CD8-positive, alpha-beta memory T cell (primary cell): ENCODE results near the gene DGKI. TPM values are rescaled to one million over a fixed set of nuclear protein-coding genes. Genes with fewer than 3 reads are reported as not detected.

ENCODE experiments used
- CTCF ChIA-PET: fragments of 350-600 bp; sonication (Branson Sonifier 250); formaldehyde crosslinking; loops from one replicate; lab custom pipeline; 2021; ENCODE audit warnings: antibody characterized with exemption; lab: Charles Lee
- POLR2A ChIA-PET: fragments of 350-600 bp; sonication (Branson Sonifier 250); formaldehyde crosslinking; loops from one replicate; lab custom pipeline; 2021; ENCODE audit warnings: antibody characterized with exemption; lab: Charles Lee
- DNase-seq, 5 donors: peaks; one replicate each; pipeline versions ENCODE4 v3.0.0 to v3.0.0-alpha.2; 2020 to 2022; ENCODE audit warnings: mixed read lengths in 1 of 5
- H3K27ac ChIP-seq: one replicate; pipeline ENCODE4 v1.7.0; 2013; ENCODE audit warnings: low read depth, mild to moderate bottlenecking, low read length, moderate library complexity
- H3K27me3 ChIP-seq: 2 replicates; pipeline ENCODE4 v1.7.0; 2013; ENCODE audit warnings: low read length, mild to moderate bottlenecking; ENCODE audit not compliant: insufficient read depth, poor library complexity, severe bottlenecking
- H3K36me3 ChIP-seq: 2 replicates; pipeline ENCODE4 v1.7.0; 2013; ENCODE audit warnings: mild to moderate bottlenecking, low read length, moderate library complexity; ENCODE audit not compliant: insufficient read depth
- H3K4me1 ChIP-seq: 2 replicates; pipeline ENCODE4 v1.7.0; 2013; ENCODE audit warnings: mild to moderate bottlenecking, low read length, moderate library complexity; ENCODE audit not compliant: insufficient read depth
- H3K4me3 ChIP-seq: 2 replicates; pipeline ENCODE4 v1.7.0; 2013; ENCODE audit warnings: mild to moderate bottlenecking, low read length
- H3K9me3 ChIP-seq: 2 replicates; pipeline ENCODE4 v1.7.0; 2013; ENCODE audit warnings: mild to moderate bottlenecking, low read length
- H3K27ac Mint-ChIP-seq, 8 donors: one replicate each; pipeline ENCODE4 v1.8.0; 2020 to 2021; ENCODE audit warnings: mixed read lengths in 8 of 8, mild to moderate bottlenecking in 6 of 8, inconsistent platforms in 3 of 8, moderate library complexity in 3 of 8
- H3K27me3 Mint-ChIP-seq, 2 donors: one replicate each; pipeline ENCODE4 v1.8.0; 2020 to 2021; ENCODE audit warnings: mixed read lengths in 2 of 2, mild to moderate bottlenecking in 1 of 2, moderate library complexity in 1 of 2
- H3K36me3 Mint-ChIP-seq, 3 donors: one replicate each; pipeline ENCODE4 v1.8.0; 2020 to 2021; ENCODE audit warnings: mixed read lengths in 3 of 3, inconsistent platforms in 1 of 3, mild to moderate bottlenecking in 1 of 3
- H3K4me1 Mint-ChIP-seq, 3 donors: one replicate each; pipeline ENCODE4 v1.8.0; 2020 to 2021; ENCODE audit warnings: mixed read lengths in 3 of 3, inconsistent platforms in 1 of 3, mild to moderate bottlenecking in 1 of 3
- H3K4me3 Mint-ChIP-seq, 7 donors: one replicate each; pipeline ENCODE4 v1.8.0; 2020 to 2021; ENCODE audit warnings: mixed read lengths in 7 of 7, mild to moderate bottlenecking in 6 of 7, moderate library complexity in 4 of 7, inconsistent platforms in 2 of 7
- H3K9me3 Mint-ChIP-seq, 5 donors: one replicate each; pipeline ENCODE4 v1.8.0; 2020 to 2022; ENCODE audit warnings: mixed read lengths in 5 of 5, mild to moderate bottlenecking in 3 of 5, moderate library complexity in 2 of 5, inconsistent platforms in 1 of 5
- polyA plus RNA-seq: library from polyadenylated mRNA; unstranded; fragments of 300-500 nt; fragmentation: Illumina TruSeq; gene quantifications from one replicate; pipeline ENCODE4 v1.2.3, GENCODE V29; 2021
- total RNA-seq, 2 experiments: library from RNA; stranded (reverse); gene quantifications; one replicate each; pipeline ENCODE4 v1.2.3, GENCODE V29; 2021

Gene DGKI
- total and polyA plus RNA-seq, 3 experiments from 2014 or later = 1.3 to 1.4 TPM; not detected in 1

GRCh38 chr7:137386966-137387365 lies 459.8 kb downstream of the DGKI start:
- ChIA-PET POLR2A (no interaction called here), CTCF (no interaction called here)
- H3K27me3 ChIP-seq = no peaks in the 10 kb centered on the region
- no peaks in the 10 kb centered on the region for H3K9me3 ChIP-seq
- H3K27ac ChIP-seq = no peak overlapping the region
- H3K36me3 Mint-ChIP-seq = no peaks in the 10 kb centered on the region
- no peaks in the 10 kb centered on the region for H3K27me3 Mint-ChIP-seq
- no peaks in the 10 kb centered on the region for H3K4me1 ChIP-seq
- no peak overlapping the region for H3K4me3 Mint-ChIP-seq
- no peak overlapping the region for H3K4me3 ChIP-seq
- H3K9me3 Mint-ChIP-seq = peaks cover 0 to 5% (median 0%) of the 10 kb centered on the region in 5 donors
- no peaks in the 10 kb centered on the region for H3K36me3 ChIP-seq
- no peak for DNase-seq
- H3K4me1 Mint-ChIP-seq = no peaks in the 10 kb centered on the region
- H3K27ac Mint-ChIP-seq = no peak overlapping the region

- Mint-ChIP-seq H3K4me1 (no peaks in the 10 kb centered on the region), H3K9me3 (peaks cover 0 to 9% (median 0%) of the 10 kb centered on the region in 5 donors), H3K27me3 (no peaks in the 10 kb centered on the region), H3K27ac (no peak overlapping the region), H3K36me3 (no peaks in the 10 kb centered on the region), H3K4me3 (no peak overlapping the region)
- no peaks in the 10 kb centered on the region for H3K4me1 ChIP-seq
- ChIA-PET POLR2A (no interaction called here), CTCF (no interaction called here)
- DNase-seq = no peak
- H3K36me3 ChIP-seq = no peaks in the 10 kb centered on the region
- H3K27ac ChIP-seq = no peak overlapping the region
- H3K4me3 ChIP-seq = no peak overlapping the region
- H3K9me3 ChIP-seq = no peaks in the 10 kb centered on the region
- H3K27me3 ChIP-seq = no peaks in the 10 kb centered on the region
Measured at GRCh38 chr7:137381045-137381444, 465.7 kb downstream of the DGKI start.

GRCh38 chr7:137373507-137373906 lies 473.3 kb downstream of the DGKI start:
- peaks cover 3 to 4% (median 4%) of the 10 kb centered on the region in 5 donors for H3K9me3 Mint-ChIP-seq
- Histone ChIP-seq H3K4me1 (no peaks in the 10 kb centered on the region), H3K27me3 (no peaks in the 10 kb centered on the region), H3K9me3 (no peaks in the 10 kb centered on the region), H3K4me3 (no peak overlapping the region), H3K27ac (no peak overlapping the region), H3K36me3 (no peaks in the 10 kb centered on the region)
- H3K36me3 Mint-ChIP-seq = no peaks in the 10 kb centered on the region
- no peak for DNase-seq
- no peaks in the 10 kb centered on the region for H3K27me3 Mint-ChIP-seq
- no peaks in the 10 kb centered on the region for H3K4me1 Mint-ChIP-seq
- ChIA-PET POLR2A (no interaction called here), CTCF (no interaction called here)
- H3K27ac Mint-ChIP-seq = no peak overlapping the region
- H3K4me3 Mint-ChIP-seq = no peak overlapping the region

- no peaks in the 10 kb centered on the region for H3K27me3 Mint-ChIP-seq
- Histone ChIP-seq H3K27me3 (no peaks in the 10 kb centered on the region), H3K4me1 (no peaks in the 10 kb centered on the region)
Measured at GRCh38 chr7:137371616-137372015, 475.2 kb downstream of the DGKI start.

GRCh38 chr7:137366995-137367394 lies 479.8 kb downstream of the DGKI start:
- H3K4me3 ChIP-seq = no peak overlapping the region
- Mint-ChIP-seq H3K27ac (no peak overlapping the region), H3K4me3 (no peak overlapping the region), H3K9me3 (peaks cover 3 to 17% (median 4%) of the 10 kb centered on the region in 5 donors), H3K27me3 (no peaks in the 10 kb centered on the region), H3K36me3 (no peaks in the 10 kb centered on the region), H3K4me1 (no peaks in the 10 kb centered on the region)
- H3K36me3 ChIP-seq = no peaks in the 10 kb centered on the region
- H3K27ac ChIP-seq = no peak overlapping the region
- no peaks in the 10 kb centered on the region for H3K27me3 ChIP-seq
- no peaks in the 10 kb centered on the region for H3K9me3 ChIP-seq
- DNase-seq = no peak
- ChIA-PET POLR2A (no interaction called here), CTCF (no interaction called here)
- H3K4me1 ChIP-seq = no peaks in the 10 kb centered on the region

More at GRCh38 chr7:137371616-137372015, 475.2 kb downstream of the DGKI start:
- peaks cover 0 to 5% (median 4%) of the 10 kb centered on the region in 5 donors for H3K9me3 Mint-ChIP-seq
- Histone ChIP-seq H3K27ac (no peak overlapping the region), H3K9me3 (no peaks in the 10 kb centered on the region), H3K4me3 (no peak overlapping the region), H3K36me3 (no peaks in the 10 kb centered on the region)
- H3K27ac Mint-ChIP-seq = no peak overlapping the region
- CTCF ChIA-PET = no interaction called here
- DNase-seq = no peak
- no peaks in the 10 kb centered on the region for H3K4me1 Mint-ChIP-seq
- H3K36me3 Mint-ChIP-seq = no peaks in the 10 kb centered on the region
- POLR2A ChIA-PET = no interaction called here
- H3K4me3 Mint-ChIP-seq = no peak overlapping the region

- Mint-ChIP-seq H3K4me1 (no peaks in the 10 kb centered on the region), H3K27ac (no peak overlapping the region), H3K4me3 (no peak overlapping the region), H3K27me3 (no peaks in the 10 kb centered on the region), H3K9me3 (peaks cover 4 to 29% (median 9%) of the 10 kb centered on the region in 5 donors), H3K36me3 (no peaks in the 10 kb centered on the region)
- POLR2A ChIA-PET = no interaction called here
- H3K27me3 ChIP-seq = no peaks in the 10 kb centered on the region
- no peaks in the 10 kb centered on the region for H3K36me3 ChIP-seq
- CTCF ChIA-PET = no interaction called here
- DNase-seq = no peak
- no peaks in the 10 kb centered on the region for H3K4me1 ChIP-seq
- H3K9me3 ChIP-seq = no peaks in the 10 kb centered on the region
- no peak overlapping the region for H3K4me3 ChIP-seq
- no peak overlapping the region for H3K27ac ChIP-seq
Measured at GRCh38 chr7:137363683-137364082, 483.1 kb downstream of the DGKI start.

- POLR2A ChIA-PET = no interaction called here
- Mint-ChIP-seq H3K9me3 (peaks cover 6 to 23% (median 9%) of the 10 kb centered on the region in 5 donors), H3K4me1 (no peaks in the 10 kb centered on the region), H3K27ac (no peak overlapping the region), H3K36me3 (no peaks in the 10 kb centered on the region), H3K27me3 (no peaks in the 10 kb centered on the region), H3K4me3 (no peak overlapping the region)
- no peaks in the 10 kb centered on the region for H3K9me3 ChIP-seq
- CTCF ChIA-PET = no interaction called here
- H3K27me3 ChIP-seq = no peaks in the 10 kb centered on the region
- H3K27ac ChIP-seq = no peak overlapping the region
- no peaks in the 10 kb centered on the region for H3K36me3 ChIP-seq
- DNase-seq = no peak
- H3K4me3 ChIP-seq = no peak overlapping the region
- no peaks in the 10 kb centered on the region for H3K4me1 ChIP-seq
Measured at GRCh38 chr7:137360087-137360679, 486.6 kb downstream of the DGKI start.

GRCh38 chr7:137354961-137355360 lies 491.8 kb downstream of the DGKI start:
- H3K4me1 ChIP-seq = no peaks in the 10 kb centered on the region
- POLR2A ChIA-PET = no interaction called here
- H3K27ac Mint-ChIP-seq = no peak overlapping the region
- H3K36me3 ChIP-seq = no peaks in the 10 kb centered on the region
- no peak overlapping the region for H3K4me3 Mint-ChIP-seq
- H3K4me3 ChIP-seq = no peak overlapping the region
- CTCF ChIA-PET = no interaction called here
- H3K9me3 Mint-ChIP-seq = peaks cover 0 to 2% (median 0%) of the 10 kb centered on the region in 5 donors
- DNase-seq = no peak
- no peaks in the 10 kb centered on the region for H3K36me3 Mint-ChIP-seq
- H3K27ac ChIP-seq = no peak overlapping the region
- H3K27me3 Mint-ChIP-seq = no peaks in the 10 kb centered on the region
- H3K27me3 ChIP-seq = no peaks in the 10 kb centered on the region
- H3K4me1 Mint-ChIP-seq = no peaks in the 10 kb centered on the region
- no peaks in the 10 kb centered on the region for H3K9me3 ChIP-seq
